GM10266 (cell line): ENCODE data around the gene HOXA2.

Source experiments
- DNase-seq: peaks from one replicate; pipeline ENCODE4 v3.0.0; 2012; ENCODE audit errors: extremely low spot score
- TF ChIP-seq, protein P1 (sequence below): IDR thresholded peaks from 2 replicates; pipeline ENCODE4 v1.5.1; 2012; ENCODE audit warnings: mild to moderate bottlenecking, low read depth; ENCODE audit not compliant: control insufficient read depth, insufficient read depth; ENCODE audit errors: missing control alignments

HOXA2 gene

DNA sequence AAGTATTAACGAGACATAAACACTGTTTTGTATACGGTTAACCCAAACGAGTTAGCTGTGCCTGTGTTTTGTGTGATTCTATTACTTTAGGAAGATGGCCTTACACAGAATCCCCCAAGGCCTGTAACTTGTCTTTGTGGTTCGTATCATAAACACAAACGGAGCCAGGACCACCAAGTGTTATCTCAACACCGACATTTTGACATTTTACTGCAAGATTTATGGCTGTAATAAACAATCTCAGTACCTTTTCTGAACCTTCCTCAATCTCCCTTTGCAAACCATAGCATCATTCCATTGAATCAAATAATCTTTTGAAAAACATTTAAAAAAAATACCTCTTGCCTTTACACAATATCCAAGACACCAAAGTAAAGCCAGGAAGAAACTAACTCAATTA, 30.5 kb upstream of the HOXA2 start:
- TF ChIP-seq, protein P1, sequence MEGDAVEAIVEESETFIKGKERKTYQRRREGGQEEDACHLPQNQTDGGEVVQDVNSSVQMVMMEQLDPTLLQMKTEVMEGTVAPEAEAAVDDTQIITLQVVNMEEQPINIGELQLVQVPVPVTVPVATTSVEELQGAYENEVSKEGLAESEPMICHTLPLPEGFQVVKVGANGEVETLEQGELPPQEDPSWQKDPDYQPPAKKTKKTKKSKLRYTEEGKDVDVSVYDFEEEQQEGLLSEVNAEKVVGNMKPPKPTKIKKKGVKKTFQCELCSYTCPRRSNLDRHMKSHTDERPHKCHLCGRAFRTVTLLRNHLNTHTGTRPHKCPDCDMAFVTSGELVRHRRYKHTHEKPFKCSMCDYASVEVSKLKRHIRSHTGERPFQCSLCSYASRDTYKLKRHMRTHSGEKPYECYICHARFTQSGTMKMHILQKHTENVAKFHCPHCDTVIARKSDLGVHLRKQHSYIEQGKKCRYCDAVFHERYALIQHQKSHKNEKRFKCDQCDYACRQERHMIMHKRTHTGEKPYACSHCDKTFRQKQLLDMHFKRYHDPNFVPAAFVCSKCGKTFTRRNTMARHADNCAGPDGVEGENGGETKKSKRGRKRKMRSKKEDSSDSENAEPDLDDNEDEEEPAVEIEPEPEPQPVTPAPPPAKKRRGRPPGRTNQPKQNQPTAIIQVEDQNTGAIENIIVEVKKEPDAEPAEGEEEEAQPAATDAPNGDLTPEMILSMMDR, result no peak
- DNase-seq, result no peak

GRCh38 chr7:27132214-27132613, 29.7 kb upstream of the HOXA2 start:
- TF ChIP-seq, protein P1, result no peak
- no peak for DNase-seq

- DNase-seq, result no peak
- TF ChIP-seq, protein P1, result no peak
Observed at GRCh38 chr7:27131390-27131819, 28.9 kb upstream of the HOXA2 start.

- DNase-seq, result no peak
- TF ChIP-seq, protein P1, result no peak
Observed at GRCh38 chr7:27130540-27131389, 28.3 kb upstream of the HOXA2 start, which contains the start of gene HOXA4. Gene HOXA4, minus strand, starts transcription at chr7:27130757. Its CDS starts 24 bp downstream, at chr7:27130733.

DNA sequence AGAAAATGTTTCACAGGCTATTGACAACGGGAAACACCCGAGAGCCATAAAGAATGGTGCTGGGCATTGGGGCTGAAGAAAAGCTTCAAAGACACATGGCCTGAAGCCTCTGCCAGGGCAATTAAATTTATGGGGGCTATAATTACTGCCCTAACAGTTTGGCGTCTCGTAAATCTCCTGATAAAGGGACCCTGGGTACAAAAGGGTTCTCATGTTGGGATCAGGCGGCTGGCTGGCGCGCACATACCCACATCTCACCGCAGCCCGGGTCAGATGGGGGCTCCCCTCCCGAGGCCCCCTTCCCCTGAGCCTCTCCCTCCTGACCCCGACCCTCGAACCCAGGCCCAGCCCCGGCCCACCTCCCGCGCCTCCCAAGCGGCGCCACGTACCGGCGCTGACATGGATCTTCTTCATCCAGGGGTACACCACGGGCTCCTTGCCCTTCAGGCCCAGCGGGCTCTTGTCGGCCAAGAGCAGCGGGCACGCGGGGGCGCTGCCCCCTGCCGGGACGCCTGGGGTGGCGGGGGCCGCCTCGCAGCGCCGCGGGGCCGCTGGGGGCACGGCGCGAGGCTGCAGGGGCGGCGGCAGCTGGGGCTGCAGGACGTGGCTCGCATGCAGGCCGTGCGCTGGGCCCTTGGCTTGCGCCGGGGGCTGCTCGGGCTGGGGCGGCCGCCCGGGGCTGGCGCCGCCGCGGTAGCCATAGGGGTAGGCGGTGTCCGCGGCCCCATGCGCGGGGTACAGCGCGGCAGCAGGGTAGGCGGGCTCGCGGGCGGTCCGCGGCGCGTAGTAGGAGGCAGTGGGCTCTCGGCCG, 27.5 kb upstream of the HOXA2 start:
- no peak for DNase-seq
- TF ChIP-seq, protein P1, result no peak

- DNase-seq, result no peak
- TF ChIP-seq, protein P1, result no peak
Observed at GRCh38 chr7:27128776-27129728, 26.6 kb upstream of the HOXA2 start.
